Measurements from ENCODE around the gene KLHL36. TPM values are rescaled to one million over a fixed set of nuclear protein-coding genes. Genes with fewer than 3 reads are reported as not detected.
"Not testable (repeated sequence)": the region's sequence is repeated elsewhere in the genome, so short reads cannot be mapped to it uniquely, and the experiment has no call there.

KLHL36 gene
- total RNA-seq, 4 donors from 2014 or later = 70.5 to 114 (median 80.5) TPM

- H3K4me3 ChIP-seq = no peak overlapping the region
- ATAC-seq = no peak
- TF ChIP-seq, protein P1, sequence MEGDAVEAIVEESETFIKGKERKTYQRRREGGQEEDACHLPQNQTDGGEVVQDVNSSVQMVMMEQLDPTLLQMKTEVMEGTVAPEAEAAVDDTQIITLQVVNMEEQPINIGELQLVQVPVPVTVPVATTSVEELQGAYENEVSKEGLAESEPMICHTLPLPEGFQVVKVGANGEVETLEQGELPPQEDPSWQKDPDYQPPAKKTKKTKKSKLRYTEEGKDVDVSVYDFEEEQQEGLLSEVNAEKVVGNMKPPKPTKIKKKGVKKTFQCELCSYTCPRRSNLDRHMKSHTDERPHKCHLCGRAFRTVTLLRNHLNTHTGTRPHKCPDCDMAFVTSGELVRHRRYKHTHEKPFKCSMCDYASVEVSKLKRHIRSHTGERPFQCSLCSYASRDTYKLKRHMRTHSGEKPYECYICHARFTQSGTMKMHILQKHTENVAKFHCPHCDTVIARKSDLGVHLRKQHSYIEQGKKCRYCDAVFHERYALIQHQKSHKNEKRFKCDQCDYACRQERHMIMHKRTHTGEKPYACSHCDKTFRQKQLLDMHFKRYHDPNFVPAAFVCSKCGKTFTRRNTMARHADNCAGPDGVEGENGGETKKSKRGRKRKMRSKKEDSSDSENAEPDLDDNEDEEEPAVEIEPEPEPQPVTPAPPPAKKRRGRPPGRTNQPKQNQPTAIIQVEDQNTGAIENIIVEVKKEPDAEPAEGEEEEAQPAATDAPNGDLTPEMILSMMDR (IDR thresholded peaks at IDR 0.05) = no peak
- TF ChIP-seq POLR2AphosphoS5 (IDR thresholded peaks at IDR 0.05) = no peak
- TF ChIP-seq EP300 (IDR thresholded peaks at IDR 0.05) = no peak
- no peak for TF ChIP-seq POLR2A (IDR thresholded peaks at IDR 0.05)
- WGBS, 2 donors (ENCODE audit: low coverage in 1 of 2) = 83 to 97% methylated on average over 4 of the region's 4 CpGs
- no peaks in the 10 kb centered on the region for H3K36me3 ChIP-seq
- no peaks in the 10 kb centered on the region for H3K4me1 ChIP-seq
- no peaks in the 10 kb centered on the region for H3K9me3 ChIP-seq
- peaks cover 22% of the 10 kb centered on the region for H3K27me3 ChIP-seq
- no peak overlapping the region for H3K27ac ChIP-seq
Observed at GRCh38 chr16:84684592-84684965, 36.3 kb downstream of the KLHL36 start.

DNA sequence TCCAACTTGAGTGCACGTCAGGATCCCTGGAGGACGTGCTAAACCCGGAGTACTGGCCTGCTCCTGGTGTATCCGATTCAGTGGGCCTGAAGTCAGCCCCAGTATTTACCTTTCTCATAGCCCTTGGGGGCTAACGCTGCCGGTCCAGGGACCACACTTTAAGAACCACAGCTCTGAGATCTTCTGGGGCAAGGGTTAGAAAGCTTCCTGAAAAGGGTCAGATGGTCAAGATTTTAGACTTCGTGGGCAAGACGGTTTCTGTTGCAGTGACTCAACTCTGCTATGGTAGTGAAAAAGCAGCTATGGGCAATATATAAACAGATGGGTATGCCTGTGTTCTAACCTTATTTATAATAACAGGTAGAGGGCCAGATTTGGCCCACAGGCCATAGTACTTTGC, 36.9 kb downstream of the KLHL36 start:
- no peak for ATAC-seq
- Histone ChIP-seq H3K27me3 (peaks cover 16% of the 10 kb centered on the region), H3K27ac (no peak overlapping the region), H3K9me3 (no peaks in the 10 kb centered on the region), H3K4me1 (no peaks in the 10 kb centered on the region), H3K36me3 (no peaks in the 10 kb centered on the region), H3K4me3 (no peak overlapping the region)
- WGBS, 2 donors (ENCODE audit: low coverage in 1 of 2) = 60% methylated on average over 1 of the region's 8 CpGs; no CpG with 5 or more reads in 1 of the 2 donors
- TF ChIP-seq, protein P1 (IDR thresholded peaks at IDR 0.05) = no peak
- no peak for TF ChIP-seq POLR2AphosphoS5 (IDR thresholded peaks at IDR 0.05)
- no peak for TF ChIP-seq EP300 (IDR thresholded peaks at IDR 0.05)
- no peak for TF ChIP-seq POLR2A (IDR thresholded peaks at IDR 0.05)

- H3K36me3 ChIP-seq = no peaks in the 10 kb centered on the region
- no peaks in the 10 kb centered on the region for H3K9me3 ChIP-seq
- peaks cover 15% of the 10 kb centered on the region for H3K27me3 ChIP-seq
- TF ChIP-seq, protein P1 (IDR thresholded peaks at IDR 0.05) = no peak
- TF ChIP-seq EP300 (IDR thresholded peaks at IDR 0.05) (no peak), POLR2A (IDR thresholded peaks at IDR 0.05) (no peak), POLR2AphosphoS5 (IDR thresholded peaks at IDR 0.05) (no peak)
- H3K4me3 ChIP-seq = no peak overlapping the region
- WGBS, 2 donors (ENCODE audit: low coverage in 1 of 2) = 92% methylated on average over 4 of the region's 6 CpGs; no CpG with 5 or more reads in 1 of the 2 donors
- no peak for ATAC-seq
- no peaks in the 10 kb centered on the region for H3K4me1 ChIP-seq
- H3K27ac ChIP-seq = no peak overlapping the region
Observed at GRCh38 chr16:84686707-84687298, 38.5 kb downstream of the KLHL36 start.

GRCh38 chr16:84687715-84688114, 39.4 kb downstream of the KLHL36 start:
- ATAC-seq = no peak
- TF ChIP-seq EP300 (IDR thresholded peaks at IDR 0.05) = no peak
- TF ChIP-seq, protein P1 (IDR thresholded peaks at IDR 0.05) = no peak
- TF ChIP-seq POLR2AphosphoS5 (IDR thresholded peaks at IDR 0.05) = no peak
- TF ChIP-seq POLR2A (IDR thresholded peaks at IDR 0.05) = no peak
- H3K27ac ChIP-seq = no peak overlapping the region
- H3K27me3 ChIP-seq = peaks cover 15% of the 10 kb centered on the region
- no peaks in the 10 kb centered on the region for H3K4me1 ChIP-seq
- no peaks in the 10 kb centered on the region for H3K36me3 ChIP-seq
- 67 to 76% methylated on average over 2 to 6 of the region's 6 CpGs for WGBS, 2 donors (ENCODE audit: low coverage in 1 of 2)
- no peaks in the 10 kb centered on the region for H3K9me3 ChIP-seq
- no peak overlapping the region for H3K4me3 ChIP-seq

DNA sequence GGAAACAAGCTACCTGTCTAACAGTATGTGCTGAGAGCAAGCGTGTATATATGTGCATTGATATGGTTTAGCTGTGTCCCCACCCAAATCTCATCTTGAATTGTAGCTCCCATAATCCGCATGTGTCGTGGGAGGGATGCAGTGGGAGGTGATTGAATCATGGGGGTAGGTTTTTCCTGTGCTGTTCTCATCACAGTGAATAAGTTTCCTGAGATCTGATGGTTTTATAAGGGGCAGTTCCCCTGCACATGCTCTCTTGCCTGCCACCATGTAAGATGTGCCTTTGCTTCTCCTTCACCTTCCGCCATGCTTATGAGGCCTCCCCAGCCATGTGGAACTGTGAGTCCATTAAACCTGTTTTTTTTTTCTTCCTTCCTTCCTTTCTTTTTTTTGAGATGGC, 39.9 kb downstream of the KLHL36 start:
- not testable (repeated sequence) for H3K36me3 ChIP-seq, H3K9me3 ChIP-seq, ATAC-seq, H3K4me3 ChIP-seq, H3K4me1 ChIP-seq, H3K27ac ChIP-seq
- 60 to 100% methylated on average over 2 to 4 of the region's 4 CpGs for WGBS, 2 donors (ENCODE audit: low coverage in 1 of 2)
- H3K27me3 ChIP-seq = peaks cover 15% of the 10 kb centered on the region

Measured in gastroesophageal sphincter (tissue), 4 donors.